Stimulated activated CD4-positive, alpha-beta T cell treated with anti-CD3 and anti-CD28 coated beads, Interleukin-1b, Interleukin-23, amount 100 ng/mL, for 48 hours (primary cell): ENCODE results near the gene TLR8.

ENCODE experiments used
- DNase-seq: peaks from one replicate; pipeline ENCODE4 v3.0.0-alpha.2; 2020

The TLR8 gene

GRCh38 chrX:12906046-12906761, at the start of gene TLR8:
TSS of gene TLR8 (plus strand) at chrX:12906620. CDS start at chrX:12906707, 87 bp downstream.
- no peak for DNase-seq

DNA sequence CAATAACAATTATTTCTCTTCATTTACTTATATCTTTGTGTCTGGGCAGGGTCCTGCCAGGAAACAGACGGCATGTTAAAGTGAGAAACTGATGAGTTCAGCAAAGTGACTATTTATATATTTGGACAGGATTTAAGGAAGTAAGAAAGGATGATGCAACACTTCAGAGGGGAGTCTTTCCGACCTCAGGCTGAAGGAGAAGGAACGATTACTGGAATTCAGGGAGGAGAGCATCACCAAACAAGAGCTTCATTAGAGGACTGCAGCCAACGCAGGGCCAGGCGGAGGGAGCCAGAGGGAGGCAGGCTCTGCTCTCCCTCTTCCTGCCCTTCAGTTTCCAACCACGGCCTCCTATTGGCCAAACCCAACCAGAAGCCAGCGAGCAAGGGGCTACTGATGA, 41.1 kb upstream of the TLR8 start:
- no peak for DNase-seq

- no peak for DNase-seq
Observed at GRCh38 chrX:12866451-12867377, 39.7 kb upstream of the TLR8 start, which contains the start of gene TLR7. TSS of gene TLR7 (plus strand) at chrX:12867072. CDS start at chrX:12867579, 507 bp downstream.

DNA sequence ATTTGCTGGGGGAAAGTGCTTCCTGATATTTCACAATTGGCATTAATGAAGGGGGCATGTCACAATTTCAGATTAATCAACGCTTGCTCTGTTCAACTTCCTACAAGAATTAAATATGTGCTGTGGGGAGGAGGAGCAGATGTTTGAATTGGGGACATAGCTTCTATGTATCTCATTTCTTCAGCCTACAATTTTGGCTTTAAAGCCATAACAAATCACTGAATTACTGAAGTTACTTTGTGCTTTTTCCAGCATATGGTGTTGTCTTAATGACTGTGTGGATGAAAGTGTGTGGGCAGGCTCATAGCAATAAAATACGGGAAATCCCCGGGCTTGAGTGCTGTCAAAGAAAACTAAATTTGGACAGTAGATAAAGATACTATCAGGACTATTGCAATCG, 38.7 kb upstream of the TLR8 start:
- no peak for DNase-seq

DNA sequence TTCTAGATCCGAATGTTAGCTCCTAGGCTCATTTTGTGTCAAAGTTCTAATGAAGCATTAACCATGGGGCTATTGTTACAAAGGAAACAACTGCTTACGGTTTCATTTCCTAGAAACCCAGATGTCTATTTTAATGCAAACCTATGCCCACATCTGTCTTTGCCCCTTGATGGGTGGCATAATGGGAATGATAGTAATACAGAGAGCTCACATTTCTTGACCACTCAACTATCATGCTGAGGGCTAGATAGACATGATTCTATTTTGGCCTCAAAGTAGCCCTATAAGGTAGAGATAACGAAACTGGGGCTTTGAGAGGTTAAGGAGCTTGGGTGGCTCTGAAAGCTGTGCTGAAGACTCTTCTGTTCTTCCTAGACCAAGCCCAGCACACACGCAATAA, 37.7 kb upstream of the TLR8 start:
- DNase-seq, result no peak

- DNase-seq, result no peak
Observed at GRCh38 chrX:12871257-12871656, 35.2 kb upstream of the TLR8 start.

GRCh38 chrX:12872741-12873140, 33.7 kb upstream of the TLR8 start:
- DNase-seq, result no peak

DNA sequence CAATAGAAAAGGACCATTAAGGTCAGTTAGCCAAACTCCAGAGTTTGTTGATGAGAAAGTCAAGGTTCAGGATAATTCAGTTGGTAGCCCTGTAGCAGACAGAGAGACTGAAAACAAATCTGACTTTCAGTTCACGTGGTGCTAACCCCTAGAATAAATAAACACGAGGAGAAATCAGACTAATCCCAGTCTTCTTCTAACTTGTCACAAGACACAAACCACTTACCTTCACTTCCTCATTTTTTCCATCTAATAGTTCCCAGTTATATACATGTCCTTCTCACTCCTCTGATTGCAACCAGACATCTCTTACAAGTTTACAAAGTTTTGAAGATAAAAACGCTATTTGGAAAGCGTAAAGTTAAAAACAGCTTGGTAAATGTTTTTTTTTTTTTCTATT, 31.8 kb upstream of the TLR8 start:
- DNase-seq, result no peak

GRCh38 chrX:12877386-12877785, 29.0 kb upstream of the TLR8 start:
- no peak for DNase-seq

GRCh38 chrX:12878536-12878935, 27.9 kb upstream of the TLR8 start:
- no peak for DNase-seq

GRCh38 chrX:12881914-12882313, 24.5 kb upstream of the TLR8 start:
- no peak for DNase-seq

DNA sequence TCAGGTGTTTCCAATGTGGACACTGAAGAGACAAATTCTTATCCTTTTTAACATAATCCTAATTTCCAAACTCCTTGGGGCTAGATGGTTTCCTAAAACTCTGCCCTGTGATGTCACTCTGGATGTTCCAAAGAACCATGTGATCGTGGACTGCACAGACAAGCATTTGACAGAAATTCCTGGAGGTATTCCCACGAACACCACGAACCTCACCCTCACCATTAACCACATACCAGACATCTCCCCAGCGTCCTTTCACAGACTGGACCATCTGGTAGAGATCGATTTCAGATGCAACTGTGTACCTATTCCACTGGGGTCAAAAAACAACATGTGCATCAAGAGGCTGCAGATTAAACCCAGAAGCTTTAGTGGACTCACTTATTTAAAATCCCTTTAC, 20.9 kb upstream of the TLR8 start:
- DNase-seq, result no peak

DNA sequence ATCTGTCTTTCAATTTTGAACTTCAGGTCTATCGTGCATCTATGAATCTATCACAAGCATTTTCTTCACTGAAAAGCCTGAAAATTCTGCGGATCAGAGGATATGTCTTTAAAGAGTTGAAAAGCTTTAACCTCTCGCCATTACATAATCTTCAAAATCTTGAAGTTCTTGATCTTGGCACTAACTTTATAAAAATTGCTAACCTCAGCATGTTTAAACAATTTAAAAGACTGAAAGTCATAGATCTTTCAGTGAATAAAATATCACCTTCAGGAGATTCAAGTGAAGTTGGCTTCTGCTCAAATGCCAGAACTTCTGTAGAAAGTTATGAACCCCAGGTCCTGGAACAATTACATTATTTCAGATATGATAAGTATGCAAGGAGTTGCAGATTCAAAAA, 19.9 kb upstream of the TLR8 start:
- DNase-seq, result no peak

GRCh38 chrX:12887141-12887540, 19.3 kb upstream of the TLR8 start:
- DNase-seq, result no peak

DNA sequence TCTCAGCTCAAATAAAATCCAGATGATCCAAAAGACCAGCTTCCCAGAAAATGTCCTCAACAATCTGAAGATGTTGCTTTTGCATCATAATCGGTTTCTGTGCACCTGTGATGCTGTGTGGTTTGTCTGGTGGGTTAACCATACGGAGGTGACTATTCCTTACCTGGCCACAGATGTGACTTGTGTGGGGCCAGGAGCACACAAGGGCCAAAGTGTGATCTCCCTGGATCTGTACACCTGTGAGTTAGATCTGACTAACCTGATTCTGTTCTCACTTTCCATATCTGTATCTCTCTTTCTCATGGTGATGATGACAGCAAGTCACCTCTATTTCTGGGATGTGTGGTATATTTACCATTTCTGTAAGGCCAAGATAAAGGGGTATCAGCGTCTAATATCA, 18.7 kb upstream of the TLR8 start:
- DNase-seq, result no peak

DNA sequence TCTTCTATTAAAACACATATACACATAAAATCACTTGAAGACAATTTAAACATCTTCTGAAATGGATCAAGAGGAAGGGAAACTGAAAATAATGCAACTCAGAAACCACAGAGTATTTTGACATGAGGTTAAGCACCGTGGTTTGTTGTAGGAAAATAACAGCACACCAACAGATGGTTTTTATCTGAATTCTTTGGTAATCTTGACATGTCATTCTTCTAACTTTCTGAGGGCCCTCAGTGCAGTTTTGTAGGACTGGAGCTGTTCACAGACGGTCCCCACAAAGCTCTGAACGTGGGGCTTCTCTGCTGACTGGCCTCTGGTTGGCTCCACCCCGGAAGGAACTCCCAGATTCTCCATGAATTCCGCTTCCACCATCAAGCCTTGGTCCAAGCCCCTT, 16.0 kb upstream of the TLR8 start:
- no peak for DNase-seq

- no peak for DNase-seq
Observed at GRCh38 chrX:12891171-12891570, 15.2 kb upstream of the TLR8 start.

DNA sequence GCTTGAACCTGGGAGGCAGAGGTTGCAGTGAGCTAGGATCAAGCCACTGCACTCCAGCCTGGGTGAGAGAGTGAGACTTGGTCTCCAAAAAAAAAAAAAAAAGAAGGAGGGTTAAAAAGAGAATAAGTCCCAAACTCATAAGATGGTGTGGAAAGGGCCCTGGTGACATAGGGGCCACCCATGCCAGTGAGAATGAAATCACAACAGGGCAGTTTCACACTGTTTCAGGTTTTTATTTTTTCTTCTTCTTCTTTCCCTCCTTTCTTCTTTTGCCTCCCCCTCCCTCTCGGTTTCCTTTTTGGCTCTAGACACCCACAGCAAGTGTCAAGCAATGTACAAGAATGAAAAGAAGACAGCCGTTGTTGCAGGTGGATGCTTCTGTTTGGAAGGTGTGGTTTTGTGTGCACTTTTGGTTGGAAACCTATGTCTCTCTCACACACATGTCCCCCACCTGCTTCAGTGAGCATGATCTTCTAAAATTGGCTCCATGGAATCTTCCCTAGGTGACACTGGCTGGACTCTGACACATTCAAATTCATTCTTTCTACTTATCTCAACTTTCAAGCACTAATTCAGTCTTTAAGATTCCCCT, 14.4 kb upstream of the TLR8 start:
- DNase-seq, result no peak

- DNase-seq, result no peak
Observed at GRCh38 chrX:12892716-12893115, 13.7 kb upstream of the TLR8 start.

DNA sequence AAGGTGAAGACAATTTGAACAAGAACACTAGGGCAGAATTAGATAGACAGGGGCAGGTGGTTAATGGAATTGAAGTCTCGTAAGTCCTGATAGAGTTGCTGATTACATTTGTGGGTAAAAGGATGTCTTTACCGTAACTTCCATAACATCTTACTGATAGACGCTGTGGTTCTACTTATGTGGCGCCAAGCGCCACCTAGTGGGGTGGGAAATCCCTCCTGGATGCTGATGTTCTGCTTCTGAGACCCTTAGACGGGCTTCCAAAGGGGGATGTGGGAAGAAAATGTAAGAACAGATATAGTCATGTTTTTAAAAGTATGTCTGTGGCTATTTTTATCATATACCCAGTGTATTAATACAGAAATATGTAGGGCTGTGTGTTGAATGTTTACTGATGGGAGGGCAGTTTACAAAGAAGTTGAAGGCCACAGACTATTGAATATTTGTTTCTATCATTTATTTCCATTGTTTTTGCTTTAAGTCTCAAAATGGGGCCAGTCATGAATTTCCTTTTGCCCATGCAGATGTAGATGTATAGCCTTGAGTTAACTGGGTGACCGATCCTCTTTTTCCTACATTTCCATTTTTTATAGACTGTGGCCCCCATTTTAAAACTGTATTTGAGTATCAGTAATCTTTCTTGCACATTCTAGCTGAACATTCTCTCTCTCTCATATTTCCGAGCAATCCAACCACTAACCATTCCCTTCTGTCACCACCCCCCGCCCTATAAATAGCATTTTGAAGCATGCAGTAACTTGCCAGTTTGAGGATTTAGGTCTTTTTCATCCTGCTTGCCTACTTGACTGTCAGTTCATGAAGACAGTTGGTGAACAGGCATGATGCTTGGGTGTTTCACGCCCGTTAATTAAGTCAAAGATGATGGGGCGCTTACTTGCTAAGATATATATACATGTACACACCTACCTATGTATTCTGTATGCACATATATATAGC, 12.1 kb upstream of the TLR8 start:
- peak; percentile 6 for DNase-seq

GRCh38 chrX:12895866-12896265, 10.6 kb upstream of the TLR8 start:
- DNase-seq, result no peak

- DNase-seq, result no peak
Observed at GRCh38 chrX:12896935-12897334, 9.5 kb upstream of the TLR8 start.

DNA sequence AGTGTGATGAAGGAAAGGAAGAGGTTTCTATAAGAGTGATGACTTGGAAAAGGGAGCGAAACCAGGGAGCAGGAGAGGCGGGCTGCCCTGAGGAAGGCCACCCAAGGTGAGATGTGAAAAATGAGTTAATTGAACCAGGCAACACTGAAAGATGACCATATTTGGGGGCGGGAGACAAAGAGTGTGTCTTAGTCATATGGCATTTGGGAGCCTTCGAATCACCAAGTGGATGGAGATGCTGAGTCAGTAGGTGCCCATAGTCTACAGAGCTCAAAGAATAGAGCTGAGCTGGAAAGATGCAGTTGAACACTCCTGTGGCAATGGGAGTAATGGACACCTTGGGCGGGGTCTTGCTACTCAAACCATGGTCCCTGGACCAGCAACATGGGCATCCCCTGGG, 8.3 kb upstream of the TLR8 start:
- DNase-seq, result peak; percentile 13
